GM10847 (cell line): Measurements from ENCODE around the gene OTUD5.
A peak's percentile ranks its signal among the peaks of the same experiment; 100 is the strongest.

Experiments
- POLR2A ChIP-seq: IDR thresholded peaks from 2 replicates; pipeline ENCODE4 v1.6.1; 2011; ENCODE audit not compliant: insufficient read length; ENCODE audit errors: extremely low read depth

Gene OTUD5

GRCh38 chrX:48927123-48927522 is 30.3 kb downstream of the OTUD5 start:
- TF ChIP-seq POLR2A: no peak

GRCh38 chrX:48924270-48924669 is 33.1 kb downstream of the OTUD5 start:
- no peak for TF ChIP-seq POLR2A

DNA sequence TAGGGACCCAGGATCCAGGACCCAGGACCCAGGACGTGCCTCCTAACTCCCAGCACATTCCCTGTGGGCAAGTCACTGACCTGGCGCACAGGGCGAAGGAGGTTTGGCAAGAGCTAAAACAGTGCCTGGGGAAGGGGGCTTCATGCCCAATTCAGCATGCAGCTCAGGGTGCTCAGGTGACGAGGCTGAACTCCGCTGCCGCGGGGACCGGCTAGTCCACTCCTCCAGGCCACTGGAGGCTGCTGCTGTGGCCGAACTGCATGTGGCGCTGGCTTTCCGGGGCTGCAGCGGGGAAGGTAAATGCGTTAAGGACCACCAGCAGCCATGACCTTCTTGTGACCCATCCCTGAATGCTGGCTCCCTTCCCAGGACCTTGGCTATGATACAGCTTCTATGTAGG is 33.6 kb downstream of the OTUD5 start:
- TF ChIP-seq POLR2A: no peak

GRCh38 chrX:48920718-48921104 is 36.7 kb downstream of the OTUD5 start:
- no peak for TF ChIP-seq POLR2A

DNA sequence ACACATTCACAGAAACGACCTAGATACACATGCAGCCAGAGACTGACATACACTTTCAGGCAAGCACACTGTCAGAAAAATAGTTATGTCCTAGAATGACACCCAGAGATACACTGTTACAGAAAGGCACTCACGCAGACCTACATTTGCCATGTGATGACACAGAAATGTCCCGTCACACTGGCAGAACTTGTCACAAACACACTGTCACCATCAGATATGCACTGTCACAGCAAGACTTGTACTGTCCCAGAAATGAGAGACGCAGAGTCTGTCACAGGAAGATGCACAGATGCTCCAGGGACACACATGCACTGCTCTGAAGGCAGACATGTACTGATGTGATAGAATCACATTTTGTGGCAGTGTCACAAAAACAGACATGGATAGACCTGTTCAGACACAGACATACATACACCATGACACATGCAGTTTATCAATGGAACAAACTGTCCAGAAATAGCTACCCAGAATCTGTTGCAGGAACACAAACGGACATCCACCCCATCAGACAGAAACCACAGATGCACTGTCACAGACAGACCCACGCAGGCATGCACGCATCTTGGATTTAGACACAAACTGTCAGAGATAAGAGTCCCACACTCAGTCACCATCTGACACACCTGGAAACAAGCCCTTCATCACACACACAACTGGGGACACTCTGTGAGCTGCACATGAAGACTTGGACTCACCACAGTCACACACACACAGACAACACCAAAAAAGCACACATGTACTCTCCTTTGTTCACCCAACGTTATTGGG is 37.3 kb downstream of the OTUD5 start:
- no peak for TF ChIP-seq POLR2A

DNA sequence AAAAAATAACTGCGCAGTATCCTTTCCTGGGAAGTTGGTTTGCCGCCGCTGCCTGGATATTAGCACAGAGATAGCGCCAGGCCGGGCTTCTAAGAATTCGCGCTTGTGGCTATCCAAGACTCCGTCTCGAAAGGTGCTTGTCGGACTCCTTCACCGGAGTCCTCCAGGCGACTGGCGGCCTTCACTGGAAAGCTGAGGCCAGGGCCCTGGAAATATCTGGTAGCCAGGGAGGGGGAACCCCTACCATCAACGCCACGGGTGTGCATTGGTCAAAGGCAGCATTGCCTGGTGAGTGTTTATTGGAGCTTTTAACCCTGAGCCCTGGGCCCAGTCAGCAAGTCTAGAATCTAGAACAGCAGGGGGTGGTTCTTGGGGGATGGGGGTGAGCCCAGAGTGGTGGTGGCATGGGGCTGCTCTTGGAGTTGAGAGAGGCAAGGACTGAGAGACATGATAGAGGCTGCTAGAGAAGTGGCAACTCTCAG is 38.0 kb downstream of the OTUD5 start:
- no peak for TF ChIP-seq POLR2A

DNA sequence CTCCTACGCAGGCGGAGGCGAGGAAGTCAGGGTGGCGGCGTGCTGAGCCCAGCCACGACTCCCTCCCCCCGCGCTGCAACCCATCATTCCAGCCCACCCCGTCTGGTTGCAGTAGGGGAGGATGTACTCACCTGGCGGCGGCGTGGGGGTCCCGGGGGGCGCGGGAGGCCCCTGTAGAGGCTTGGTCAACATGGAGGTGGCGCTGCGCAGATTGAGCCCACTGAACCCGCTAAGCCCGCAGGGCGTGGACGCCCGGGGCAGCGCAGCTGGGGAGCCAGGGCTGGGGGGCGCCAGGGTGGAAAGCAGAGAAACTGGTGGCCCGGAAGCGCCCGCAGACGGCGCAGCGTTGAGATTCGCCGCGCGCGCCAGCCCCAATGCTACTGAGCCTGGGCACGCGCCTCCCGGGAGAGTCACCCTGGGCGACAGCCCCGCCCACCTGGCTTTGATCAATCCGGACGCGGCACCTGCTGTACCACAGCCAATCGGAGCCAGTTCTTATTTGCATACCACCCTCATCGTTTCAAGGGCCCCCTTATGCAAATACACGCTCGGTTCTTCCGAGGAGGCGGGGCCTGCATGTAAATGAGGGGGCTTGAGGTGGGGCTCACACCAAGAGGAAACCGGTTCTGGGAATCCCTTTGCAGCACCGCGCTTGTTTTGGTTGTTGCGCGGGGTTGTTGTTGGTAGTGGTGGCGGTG is 38.6 kb downstream of the OTUD5 start, which contains the start of gene PIM2:
PIM2 (minus strand) TSS at position 382 of the 698 bp plus-strand sequence; CDS start at position 192, 190 bp downstream.
- peak; percentile 96 for TF ChIP-seq POLR2A

DNA sequence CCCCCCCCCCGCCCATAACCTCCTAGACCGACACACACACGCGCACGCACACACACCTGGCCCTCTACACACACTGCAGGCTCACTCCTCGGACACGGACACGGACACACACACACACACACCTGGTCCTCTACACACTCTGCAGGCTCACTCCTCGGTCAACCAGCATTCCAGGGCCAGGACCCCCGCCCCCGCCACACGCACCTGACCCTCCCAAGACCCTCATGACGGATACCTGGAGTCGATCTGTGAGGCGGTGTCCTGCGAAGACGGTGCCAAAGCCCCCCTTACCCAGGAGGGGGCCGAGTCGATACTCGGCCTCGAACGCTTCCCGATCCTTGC is 39.1 kb downstream of the OTUD5 start:
- no peak for TF ChIP-seq POLR2A

DNA sequence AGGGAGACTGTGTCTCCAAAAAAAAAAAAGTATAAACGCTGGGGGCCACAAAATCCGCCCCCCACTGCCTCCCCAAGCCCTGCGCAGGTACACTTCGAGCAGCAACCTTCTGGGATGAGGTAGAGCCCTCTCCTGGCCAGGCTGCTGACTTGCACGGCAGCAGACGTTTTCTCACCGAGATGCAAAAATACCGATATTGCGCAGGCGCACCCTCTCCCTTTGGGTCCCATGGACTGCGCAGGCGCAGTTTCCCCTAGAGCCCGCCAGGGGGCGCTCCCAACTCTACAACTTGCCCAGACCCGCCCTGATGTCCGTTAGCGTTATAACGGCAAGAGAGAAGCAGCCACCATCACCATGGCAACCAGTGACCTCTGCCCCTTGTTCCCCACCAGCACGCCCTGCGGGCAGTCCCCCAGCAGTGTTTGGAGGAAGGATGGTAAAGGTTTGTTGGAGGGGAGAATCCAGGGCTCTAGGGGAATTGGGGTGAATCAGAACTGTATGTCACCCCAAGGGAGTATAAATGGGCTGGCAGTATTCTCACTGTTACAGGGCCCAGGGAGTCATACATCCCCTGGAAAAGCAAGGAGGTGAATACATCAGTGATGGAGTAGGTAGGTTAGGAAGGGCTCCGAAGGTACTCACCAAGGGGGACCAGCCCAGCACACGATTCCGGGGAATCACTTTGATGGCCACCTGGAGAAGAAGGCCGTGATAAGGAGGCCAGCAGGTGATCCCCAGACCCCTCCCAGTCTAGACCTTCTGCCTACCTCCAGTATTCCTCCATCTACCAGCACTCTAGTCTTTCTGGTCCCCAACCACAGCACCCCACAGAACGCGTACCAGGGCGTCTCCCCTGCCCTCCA is 40.0 kb downstream of the OTUD5 start:
- TF ChIP-seq POLR2A: no peak

GRCh38 chrX:48914593-48915493 is 42.6 kb downstream of the OTUD5 start:
- peak; percentile 37 for TF ChIP-seq POLR2A

DNA sequence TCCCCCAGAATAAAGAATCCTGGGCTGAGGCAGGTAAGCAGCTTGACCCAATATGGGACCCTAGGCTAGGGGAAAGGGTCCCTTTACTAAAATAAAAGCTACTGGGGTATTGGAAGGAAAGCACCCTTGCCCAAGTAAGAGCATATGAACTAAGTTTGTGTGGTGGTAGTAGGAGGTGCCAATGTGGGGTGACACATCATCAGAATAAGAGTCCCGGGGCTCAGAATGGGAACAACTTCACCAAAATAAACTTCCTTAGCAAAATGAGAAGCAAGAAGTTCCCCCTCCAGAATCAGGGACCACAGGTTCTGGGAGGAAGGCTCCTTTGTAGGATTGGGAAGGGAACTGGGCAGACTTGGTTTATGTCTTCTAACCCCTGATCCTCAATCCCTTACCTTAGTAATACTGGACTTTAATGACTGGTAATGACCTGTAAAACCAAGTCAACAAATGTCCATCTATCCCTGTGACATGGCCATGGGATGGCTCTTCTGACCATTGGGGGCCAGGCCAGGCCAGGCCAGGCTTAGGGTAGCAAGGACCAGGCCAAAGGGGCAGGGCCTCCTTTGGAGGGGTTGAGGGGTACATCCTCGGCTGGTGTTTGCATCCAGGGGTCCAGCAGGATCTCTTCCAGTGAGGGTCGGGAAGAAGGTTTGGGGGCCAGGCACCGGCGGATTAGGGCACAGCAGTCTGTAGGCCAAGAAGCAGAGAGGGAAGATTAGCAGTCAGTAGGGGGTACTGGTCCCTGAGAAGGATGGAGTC is 43.6 kb downstream of the OTUD5 start:
- no peak for TF ChIP-seq POLR2A

DNA sequence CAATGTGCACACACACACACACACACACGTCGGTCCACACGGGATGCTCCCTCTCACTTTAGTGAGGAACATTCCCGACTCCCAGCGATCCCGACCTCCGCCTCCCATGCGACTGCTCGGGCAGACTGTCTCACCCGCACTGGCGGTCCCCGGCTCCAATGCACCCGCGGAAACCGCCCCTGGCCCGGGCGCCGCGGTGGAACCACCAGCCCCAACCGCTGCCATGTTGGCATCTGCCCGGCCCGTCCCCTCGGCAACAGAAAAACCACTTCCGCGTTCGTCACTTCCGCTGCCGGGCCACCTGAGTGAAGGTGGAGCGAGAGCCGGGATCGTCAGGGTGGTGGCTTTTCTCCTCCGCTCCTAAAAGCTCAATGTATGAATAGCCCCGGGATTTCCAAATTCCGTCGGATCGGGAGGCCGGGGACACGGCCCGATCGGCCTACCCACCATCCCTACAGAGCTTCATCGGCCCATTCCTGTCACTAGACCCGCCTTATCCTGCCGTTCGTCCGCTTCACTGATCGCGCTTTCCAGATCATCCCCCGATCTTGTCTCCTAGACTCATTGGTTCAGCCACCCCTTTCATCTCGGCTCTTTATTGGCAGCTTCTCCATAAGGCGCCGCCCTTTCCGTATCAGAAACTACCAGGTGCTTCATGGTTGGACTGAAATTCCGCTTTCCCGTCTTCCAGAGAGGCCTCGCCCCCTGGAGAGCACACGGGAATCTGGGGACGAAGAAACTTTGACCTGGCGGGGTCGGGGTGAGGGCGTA is 45.8 kb downstream of the OTUD5 start, which contains the start of gene SLC35A2:
SLC35A2 (minus strand) TSS at position 235 of the 771 bp plus-strand sequence; CDS start at position 225, 10 bp downstream.
- TF ChIP-seq POLR2A: peak; percentile 50

- TF ChIP-seq POLR2A: no peak
Measured at GRCh38 chrX:48910926-48911411, 46.4 kb downstream of the OTUD5 start.

DNA sequence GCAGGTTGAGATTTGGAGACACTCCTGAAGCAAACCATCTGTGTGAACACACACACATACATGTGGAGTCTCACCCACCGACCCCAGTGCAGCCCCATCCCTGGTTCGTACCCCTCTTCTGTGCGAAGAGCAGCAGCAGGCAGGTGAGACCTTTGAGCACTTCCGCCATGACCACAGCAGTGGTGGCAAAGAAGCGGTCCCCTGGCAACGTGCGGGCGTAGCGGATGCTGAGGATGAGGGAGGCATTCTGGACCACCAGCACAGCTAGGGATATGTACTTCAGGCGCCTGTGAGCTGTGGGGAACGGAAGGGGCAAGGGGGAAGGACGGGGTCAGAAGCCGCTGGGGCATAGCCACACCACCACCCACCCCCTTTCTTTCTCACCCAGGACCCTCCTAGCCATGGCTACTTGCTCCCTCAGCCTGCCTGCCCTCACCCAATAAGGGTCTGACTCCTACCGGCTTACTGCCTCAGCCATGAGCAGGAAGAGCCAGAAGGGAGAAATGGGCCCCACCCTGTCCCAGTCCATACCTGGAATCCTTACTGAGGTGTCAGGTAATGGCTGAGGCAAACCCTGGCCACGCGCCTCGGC is 47.6 kb downstream of the OTUD5 start:
- no peak for TF ChIP-seq POLR2A
